Lung microvascular endothelial cell (primary cell): ENCODE data around the gene ZFP36. TPM values are rescaled to one million over a fixed set of nuclear protein-coding genes. Genes with fewer than 3 reads are reported as not detected.
"Not testable (repeated sequence)": the region's sequence is repeated elsewhere in the genome, so short reads cannot be mapped to it uniquely, and the experiment has no call there.

Source experiments
- DNase-seq, 2 donors: peaks; one replicate each; pipeline versions ENCODE4 v3.0.0 to v3.0.0-alpha.2; 2010; ENCODE audit warnings: low read depth in 2 of 2
- total RNA-seq: library from RNA; depleted of rRNA; stranded (reverse); fragments of >200 nt; gene quantifications from 2 replicates; pipeline ENCODE4 v1.2.1, GENCODE V29; 2014

Gene ZFP36
- total RNA-seq, 1 donor from 2014 or later = 4.0 TPM

DNA sequence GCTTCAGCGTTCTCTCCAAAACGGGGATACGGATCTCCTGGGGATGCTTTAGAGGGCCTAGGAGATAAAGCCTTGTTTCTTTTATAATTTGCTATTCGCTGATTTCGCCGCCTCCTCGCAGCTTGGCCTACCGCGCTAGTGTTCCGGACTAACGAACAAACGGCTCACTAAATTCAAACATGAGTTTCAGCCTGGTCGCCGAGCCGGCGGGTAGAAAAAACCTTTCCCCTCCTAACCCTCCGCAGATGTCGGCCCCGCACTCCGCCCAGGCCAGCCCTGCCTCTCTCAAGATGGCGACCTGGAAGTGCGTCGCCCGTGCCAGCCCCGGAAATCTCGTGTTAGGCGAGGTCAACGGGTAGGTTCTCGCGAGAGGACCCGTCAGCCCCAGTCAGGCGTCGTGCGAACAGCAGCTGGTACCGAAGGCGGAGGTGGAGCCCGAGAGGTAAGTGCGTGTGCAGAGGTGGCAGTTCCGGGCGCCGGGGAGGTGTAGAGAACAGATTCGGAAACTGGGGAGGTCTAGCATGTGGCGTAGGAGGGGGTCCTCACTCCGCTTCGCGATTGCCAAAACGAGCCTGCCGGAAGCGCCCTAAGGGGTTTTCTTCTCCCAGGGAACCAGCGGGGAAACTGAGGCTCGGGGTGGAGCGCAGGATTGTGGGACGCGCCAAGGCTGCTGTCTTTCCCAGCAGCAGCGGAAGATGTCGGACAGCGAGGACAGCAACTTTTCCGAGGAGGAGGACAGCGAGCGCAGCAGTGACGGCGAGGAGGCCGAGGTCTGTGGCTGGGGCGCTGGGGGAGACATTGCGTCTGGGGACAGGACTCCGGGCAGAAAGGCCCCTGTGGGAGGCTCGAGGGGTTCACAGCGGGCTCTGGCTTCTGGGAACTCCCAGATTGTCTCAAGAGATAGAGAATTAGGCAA lies 38.8 kb downstream of the ZFP36 start, which contains the start of gene SUPT5H:
SUPT5H (plus strand) TSS at position 387 of the 916 bp plus-strand sequence; CDS start at position 696, 309 bp downstream.
- peak; percentile 98 to 99 for DNase-seq

GRCh38 chr19:39446365-39447084 lies 39.9 kb downstream of the ZFP36 start:
- no peak for DNase-seq

DNA sequence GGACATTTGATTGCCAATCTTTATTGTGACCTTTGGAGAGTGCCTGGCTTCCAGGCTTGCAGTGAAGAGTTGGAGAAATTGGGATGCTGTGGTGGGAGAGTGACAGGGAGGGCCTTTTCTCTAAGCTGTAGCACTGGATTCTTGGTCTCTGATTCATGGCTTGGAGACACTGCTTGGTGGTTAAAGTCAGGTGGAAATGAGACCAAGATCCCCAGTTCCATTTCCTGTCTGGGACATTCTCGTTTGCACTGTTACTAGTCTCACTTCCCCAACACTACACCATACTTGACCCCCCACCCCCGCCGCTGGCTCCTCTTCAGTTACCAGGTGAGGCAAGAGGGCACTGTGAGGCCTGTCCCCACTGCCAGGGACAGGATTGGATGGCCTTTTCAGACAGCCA lies 41.6 kb downstream of the ZFP36 start:
- DNase-seq = peak in 1 of 2 donors; percentile 23

DNA sequence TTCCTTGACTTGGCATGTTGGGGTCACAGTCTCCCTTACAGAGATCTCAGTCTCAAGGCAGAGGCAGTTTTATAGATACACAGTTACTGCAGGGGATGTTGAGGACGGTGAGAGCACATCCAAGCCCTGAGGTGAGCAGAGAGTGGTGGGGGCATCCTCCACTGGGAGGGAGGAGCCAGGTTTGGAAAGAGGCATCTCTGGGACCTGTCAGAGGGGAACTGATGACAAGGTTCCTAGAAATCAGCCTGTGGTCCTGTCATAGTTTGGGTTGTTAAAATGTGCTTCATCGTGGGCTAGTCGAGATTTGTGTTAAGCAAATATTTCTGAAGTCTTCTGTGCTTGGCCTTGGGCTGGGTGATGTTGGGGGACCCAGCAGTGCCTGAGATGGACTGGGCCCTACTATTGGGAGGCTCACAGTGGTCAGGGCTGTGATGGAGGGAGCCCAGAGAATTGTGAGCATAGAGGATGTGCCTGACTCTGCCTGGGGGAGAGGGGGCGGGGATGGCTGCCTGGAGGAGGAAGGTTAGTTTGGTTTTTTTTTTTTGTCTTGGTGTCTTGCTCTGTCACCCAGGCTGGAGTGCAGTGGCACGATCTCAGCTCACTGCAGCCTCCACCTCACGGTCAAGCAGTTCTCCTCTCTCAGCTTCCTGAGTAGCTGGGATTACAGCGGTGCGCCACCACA lies 42.6 kb downstream of the ZFP36 start:
- DNase-seq = no peak

- not testable (repeated sequence) for DNase-seq
Measured at GRCh38 chr19:39451257-39451656, 44.6 kb downstream of the ZFP36 start.

Other genes starting within 250 kb of the ZFP36 start
- gene NCCRP1, start 209.9 kb upstream of the ZFP36 start, total RNA-seq = not detected in 2 replicates
- gene SYCN, start 202.6 kb upstream of the ZFP36 start, total RNA-seq = not detected in 2 replicates
- gene IFNL3, start 161.8 kb upstream of the ZFP36 start, total RNA-seq = not detected in 2 replicates
- gene IFNL4, start 158.0 kb upstream of the ZFP36 start, total RNA-seq = not detected in 2 replicates
- gene IFNL2, start 138.5 kb upstream of the ZFP36 start, total RNA-seq = not detected in 2 replicates
- not detected in 2 replicates for gene IFNL1, start 110.4 kb upstream of the ZFP36 start, total RNA-seq
- gene LRFN1, start 86.0 kb upstream of the ZFP36 start, total RNA-seq = 0.44 and 0.60 TPM in 2 replicates
- 173 and 220 TPM in 2 replicates for gene GMFG, start 70.8 kb upstream of the ZFP36 start, total RNA-seq
- gene SAMD4B, start 64.4 kb upstream of the ZFP36 start, total RNA-seq = 20.7 and 21.8 TPM in 2 replicates
- 20.5 and 23.6 TPM in 2 replicates for gene PAF1, start 15.7 kb upstream of the ZFP36 start, total RNA-seq
- 11.1 and 13.5 TPM in 2 replicates for gene MED29, start 15.5 kb upstream of the ZFP36 start, total RNA-seq
- 10.1 and 10.5 TPM in 2 replicates for gene PLEKHG2, start 5.8 kb downstream of the ZFP36 start, total RNA-seq
- gene RPS16, start 29.1 kb downstream of the ZFP36 start, total RNA-seq = 200 and 211 TPM in 2 replicates
- 26.6 and 39.3 TPM in 2 replicates for gene SUPT5H, start 38.7 kb downstream of the ZFP36 start, total RNA-seq
- gene TIMM50, start 74.0 kb downstream of the ZFP36 start, total RNA-seq = 40.9 and 41.4 TPM in 2 replicates
- under 0.01 and 0.22 TPM in 2 replicates for gene DLL3, start 92.1 kb downstream of the ZFP36 start, total RNA-seq
- not detected in 2 replicates for gene SELENOV, start 108.3 kb downstream of the ZFP36 start, total RNA-seq
- gene EID2B, start 126.0 kb downstream of the ZFP36 start, total RNA-seq = 2.0 and 2.4 TPM in 2 replicates
- 12.9 and 14.3 TPM in 2 replicates for gene EID2, start 133.3 kb downstream of the ZFP36 start, total RNA-seq
- not detected in 2 replicates for gene LGALS13, start 195.7 kb downstream of the ZFP36 start, total RNA-seq
- gene LGALS16, start 249.1 kb downstream of the ZFP36 start, total RNA-seq = not detected in 2 replicates